GM21526 (cell line): ENCODE measurements around the gene ZNF688.

ENCODE experiments used
- ATAC-seq: cut with Tn5 transposase; IDR thresholded peaks from one replicate; pipeline ENCODE4 v1.9.1; 2021; ENCODE audit warnings: moderate library complexity; ENCODE audit not compliant: unreplicated experiment, low FRiP score

The ZNF688 gene

DNA sequence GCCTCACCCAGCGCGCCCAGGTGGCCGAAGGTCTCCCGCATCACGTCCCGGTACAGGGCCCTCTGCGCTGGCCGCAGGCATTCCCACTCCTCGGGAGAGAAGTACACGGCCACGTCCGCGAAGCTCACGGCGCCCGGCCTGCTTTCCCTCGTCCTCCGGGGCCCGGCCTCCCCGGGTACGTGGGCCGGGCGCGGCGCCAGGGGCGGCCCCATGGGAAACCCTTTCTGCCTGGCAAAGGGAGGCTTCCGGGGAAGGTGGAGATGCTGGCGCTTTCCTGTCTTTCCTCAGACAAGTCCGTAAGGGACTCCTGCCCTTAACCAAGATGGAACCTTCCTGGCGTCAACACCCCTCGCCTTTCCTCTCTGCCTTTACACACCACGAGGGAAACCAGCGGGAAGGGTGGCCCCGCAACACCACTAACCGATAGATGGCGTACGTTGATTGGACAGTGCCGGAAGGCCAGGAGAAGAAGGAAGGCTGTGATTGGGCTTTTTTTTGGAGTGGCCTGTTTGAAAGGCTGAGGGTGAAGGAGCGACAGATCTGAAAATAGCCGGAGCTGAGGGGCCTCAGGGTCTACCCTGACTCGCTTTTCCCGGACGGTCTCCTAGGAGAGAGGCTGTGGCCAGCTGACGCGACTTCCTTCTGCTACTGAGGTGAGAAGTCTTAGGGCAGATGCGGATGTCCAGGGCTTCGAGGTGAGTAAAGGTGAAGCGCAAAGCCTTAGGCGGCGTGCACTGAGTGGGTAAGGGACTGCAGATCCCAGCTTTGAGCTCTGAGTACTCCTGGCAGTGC is 14.1 kb upstream of the ZNF688 start, which contains the start of gene ZNF785:
Gene ZNF785 (minus strand): TSS at position 298 of the 792 bp plus-strand sequence. CDS start 86 bp downstream, at position 212.
- ATAC-seq, result peak; percentile 79

DNA sequence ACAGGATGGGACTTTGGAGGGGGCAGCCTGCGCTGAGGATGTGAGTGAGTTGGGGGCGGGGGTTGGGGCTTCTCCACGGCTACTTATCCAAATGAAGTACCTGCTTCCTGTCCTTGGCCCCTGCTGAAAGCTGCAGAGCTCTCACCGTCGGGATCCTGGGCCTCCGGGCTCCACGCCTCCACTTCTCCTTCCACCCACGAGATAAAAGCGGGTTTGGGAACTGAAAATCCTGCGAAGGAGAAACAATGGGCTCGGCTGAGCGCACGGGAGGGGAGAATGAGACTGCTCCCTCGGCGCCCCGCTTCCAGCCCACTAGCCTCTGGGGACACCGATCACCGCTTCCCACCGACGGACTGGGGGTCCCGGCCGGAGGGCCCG is 13.5 kb upstream of the ZNF688 start:
- ATAC-seq, result peak; percentile 26

DNA sequence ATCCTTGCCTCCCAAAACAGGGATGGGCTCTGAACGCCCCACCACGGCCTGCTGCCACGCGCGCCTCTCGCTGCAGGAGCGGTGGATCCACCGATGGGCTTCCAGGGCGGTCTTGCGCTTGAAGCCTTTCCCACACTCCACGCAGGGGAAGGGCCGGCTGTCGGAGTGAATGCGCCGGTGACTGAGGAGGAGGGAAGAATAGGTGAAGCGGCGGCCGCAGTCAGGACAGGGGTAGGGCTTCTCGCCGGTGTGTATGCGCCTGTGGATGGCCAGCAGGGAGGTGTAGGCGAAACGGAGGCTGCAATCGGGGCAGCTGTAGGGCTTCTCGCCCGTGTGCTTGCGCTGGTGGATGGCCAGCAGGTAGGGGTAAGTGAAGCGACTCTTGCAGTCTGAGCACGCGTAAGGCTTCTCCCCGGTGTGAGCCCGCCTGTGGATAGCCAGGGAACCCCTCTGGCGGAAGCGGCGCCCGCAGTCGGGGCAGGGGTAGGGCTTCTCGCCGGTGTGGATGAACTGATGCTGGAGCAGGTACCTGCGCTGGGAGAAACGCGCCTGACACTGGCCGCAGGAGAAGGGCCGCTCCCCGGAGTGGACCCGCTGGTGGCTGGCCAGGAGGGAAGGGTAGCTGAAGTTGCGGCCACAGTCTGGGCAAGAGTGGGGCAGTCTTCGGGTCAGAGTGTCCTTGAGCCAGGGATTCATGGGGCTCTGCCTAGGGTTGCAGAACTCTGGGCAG is 11.3 kb upstream of the ZNF688 start:
- no peak for ATAC-seq

DNA sequence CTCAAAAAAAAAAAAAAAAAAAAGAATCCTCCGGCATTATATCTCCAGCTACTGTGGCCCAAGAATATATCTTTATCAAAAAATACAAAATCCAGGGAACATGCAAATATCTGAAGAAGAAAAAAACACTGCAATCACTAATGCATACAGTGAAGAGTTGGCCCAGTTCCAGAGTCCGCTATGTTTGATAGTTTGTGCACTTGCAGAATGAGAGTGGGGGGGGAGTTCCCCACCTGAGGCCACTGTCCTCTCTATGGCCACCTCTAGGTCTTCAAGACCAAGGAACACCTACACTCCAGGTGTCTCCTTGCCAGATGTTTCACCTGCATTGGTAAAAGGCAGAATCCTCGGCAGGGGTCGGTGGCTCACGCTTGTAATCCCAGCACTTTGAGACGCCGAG is 9.9 kb upstream of the ZNF688 start:
- no peak for ATAC-seq

DNA sequence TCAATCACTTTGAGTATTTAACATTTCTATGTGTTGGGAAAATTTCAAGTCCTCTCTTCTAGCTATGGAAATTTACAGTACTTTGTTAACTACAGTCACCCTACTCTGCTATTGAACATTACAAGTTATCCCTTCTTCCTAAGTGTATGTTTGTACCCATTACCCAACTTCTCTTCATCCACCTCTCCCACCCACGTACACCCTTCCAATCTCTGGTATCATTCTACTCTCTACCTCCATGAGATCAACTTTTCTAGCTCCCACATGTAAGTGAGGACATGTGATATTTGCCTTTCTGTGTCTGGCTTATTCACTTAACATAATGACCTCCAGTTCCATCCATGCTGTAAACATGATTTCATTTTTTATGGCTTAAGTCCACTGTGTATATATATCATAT is 3.2 kb upstream of the ZNF688 start:
- no peak for ATAC-seq

DNA sequence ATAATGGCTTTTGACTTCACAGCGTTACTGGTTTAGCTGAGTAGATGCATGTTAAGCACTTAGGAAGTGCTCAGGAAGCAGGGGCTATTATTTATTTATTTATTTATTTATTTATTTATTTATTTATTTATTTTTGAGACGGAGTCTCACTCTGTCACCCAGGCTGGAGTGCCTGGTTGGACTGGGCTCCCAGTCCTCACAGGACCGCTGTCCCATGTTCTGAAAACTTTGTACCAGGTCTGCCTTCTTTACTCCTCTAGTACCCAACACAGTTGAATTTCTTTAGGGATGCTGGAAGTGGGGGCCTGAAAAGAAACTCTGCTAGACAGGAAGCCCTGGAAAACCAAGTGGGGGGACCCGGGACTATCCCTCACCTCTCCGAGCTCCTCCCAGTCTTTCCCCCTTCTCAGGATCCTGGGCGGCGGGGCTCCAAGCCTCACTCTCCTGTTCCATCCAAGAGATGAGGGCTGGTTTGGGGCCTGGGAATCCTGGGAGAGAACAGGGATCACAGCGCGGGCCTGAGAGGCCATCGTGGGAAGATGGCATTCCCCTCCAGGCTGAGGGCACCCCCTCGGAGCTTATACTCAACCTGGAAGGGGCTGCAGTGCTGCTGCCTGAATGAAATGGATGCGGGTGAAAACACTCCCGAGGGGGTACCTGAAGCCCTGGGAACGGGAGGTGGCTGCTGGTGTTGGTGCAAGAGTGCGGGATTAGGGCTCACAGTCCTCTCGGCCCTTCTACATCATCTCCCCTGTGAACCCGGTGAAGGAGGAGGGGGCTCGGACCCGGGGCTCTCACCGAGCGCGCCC is 674 bp downstream of the ZNF688 start:
- ATAC-seq, result no peak

DNA sequence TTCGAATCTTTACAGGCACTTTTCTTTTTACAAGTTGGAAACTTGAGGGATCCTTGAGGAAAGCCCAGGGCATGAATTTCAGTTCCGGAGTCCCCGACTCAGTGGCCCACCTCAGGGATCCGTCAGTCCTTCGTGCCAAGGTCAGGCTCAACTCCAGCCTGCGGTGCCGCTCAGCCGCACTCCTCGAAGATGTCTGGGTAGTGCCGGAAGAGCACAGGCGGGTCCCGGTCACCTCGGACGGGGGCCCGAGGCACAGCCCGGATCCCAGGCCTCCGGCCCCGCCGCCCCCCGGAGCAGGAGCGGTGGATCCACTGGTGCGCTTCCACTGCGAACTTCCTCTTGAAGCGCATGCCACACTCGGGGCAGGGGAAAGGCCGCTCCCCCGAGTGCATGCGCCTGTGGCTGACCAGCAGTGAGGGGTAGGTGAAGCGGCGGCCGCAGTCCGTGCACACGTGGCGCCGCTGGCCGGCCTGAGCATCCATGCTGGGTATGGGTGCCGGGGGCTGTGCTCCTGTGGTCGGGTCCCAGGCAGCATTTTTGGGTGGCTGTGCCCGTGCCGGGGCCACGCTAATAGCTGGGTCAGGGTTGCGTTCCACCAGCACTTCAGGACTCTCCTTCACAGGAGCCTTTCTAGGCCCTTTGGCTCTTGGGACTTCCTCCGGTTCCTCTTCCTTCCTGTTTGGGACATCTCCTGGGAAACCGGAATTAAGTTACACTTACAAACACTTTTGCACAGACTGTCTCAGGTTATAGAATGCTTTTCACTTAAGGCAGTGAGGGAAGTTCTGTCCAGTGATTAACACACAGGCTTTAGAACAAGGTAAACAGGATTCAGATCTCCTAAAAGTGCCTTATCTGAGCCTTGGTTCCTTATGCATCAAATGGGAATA is 1.5 kb downstream of the ZNF688 start:
- ATAC-seq, result no peak

DNA sequence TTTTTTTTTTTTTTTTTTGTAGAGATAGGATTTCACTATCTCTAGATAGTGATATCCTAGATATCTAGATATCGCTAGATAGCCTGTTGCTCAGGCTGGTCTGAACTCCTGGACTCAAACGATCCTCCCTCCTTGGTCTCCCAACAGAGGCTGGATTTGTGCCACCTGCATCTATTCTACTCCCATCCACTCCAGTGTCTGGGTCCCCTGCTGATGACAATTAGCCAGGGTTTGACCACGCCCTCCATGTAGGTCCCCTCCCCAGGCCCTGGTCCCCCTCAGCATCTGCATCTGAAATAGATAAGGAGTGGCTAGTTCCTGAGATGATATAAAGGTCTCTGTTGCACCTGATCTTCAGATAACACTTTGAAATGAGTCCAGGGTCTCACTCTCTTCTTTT is 2.2 kb downstream of the ZNF688 start:
- ATAC-seq, result no peak

DNA sequence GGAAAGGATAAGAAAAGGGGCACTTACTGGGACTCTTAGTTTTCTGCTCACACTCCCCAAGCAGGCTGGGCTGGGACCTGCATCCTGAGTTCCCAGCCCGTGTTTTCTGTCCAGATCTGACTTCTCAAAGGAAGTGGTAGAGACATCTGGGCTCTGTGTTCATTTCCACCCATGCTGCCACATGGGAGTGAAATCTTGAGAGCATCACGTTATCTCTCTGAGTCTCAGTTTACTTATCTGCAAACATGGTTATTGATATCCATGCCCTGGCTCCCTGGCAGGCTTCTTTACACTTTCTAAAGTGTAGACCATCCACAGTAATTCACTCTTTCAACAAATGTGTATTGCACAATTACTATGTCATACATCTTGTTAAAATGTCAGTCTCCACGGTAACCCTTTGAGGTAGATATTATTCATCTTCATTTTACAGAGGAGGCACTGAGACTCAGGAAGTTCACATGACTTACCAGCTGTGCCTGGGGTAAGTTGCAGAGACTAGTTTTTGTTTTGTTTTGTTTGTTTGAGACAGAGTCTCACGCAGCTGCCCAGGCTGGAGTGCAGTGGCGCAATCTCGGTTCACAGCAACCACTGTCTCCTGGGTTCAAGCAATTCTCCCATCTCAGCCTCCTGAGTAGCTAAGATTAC is 3.4 kb downstream of the ZNF688 start:
- no peak for ATAC-seq

DNA sequence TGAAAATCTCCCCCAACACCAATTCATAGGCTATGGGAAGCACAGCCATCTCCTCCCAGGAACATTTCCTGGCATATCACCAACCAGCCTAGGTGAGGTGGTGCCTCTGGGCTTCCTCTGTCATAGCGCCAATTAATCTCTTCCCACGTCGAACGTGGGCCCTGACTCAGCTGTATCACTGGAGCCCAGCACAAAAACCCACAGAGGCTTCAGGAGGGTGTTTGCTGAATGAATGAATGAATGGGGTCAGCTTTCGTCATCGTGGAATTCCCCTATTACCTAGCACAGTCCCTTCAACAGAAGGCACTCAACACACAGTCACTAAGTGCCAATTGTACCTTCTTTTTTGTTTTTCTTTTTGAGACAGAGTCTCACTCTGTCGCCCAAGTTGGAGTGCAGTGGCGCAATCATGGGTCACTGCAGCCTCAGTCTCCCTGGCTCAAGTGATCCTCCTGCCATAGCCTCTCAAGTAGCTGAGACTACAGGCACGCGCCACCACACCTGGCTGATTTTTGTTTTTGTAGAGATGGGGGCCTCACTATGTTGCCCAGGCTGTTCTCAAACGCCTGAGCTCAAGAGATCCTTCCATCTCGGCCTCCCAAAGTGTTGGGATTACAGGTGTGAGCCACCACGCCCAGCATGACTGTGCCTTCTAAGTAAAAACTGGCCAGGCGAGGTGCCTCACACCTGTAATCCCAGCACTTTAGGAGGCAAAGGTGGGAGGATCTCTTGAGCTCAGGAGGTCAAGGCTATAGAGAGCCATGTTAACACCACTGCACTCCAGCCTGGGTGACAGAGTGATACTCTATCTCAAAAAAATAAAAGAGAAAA is 4.1 kb downstream of the ZNF688 start:
- ATAC-seq, result no peak

DNA sequence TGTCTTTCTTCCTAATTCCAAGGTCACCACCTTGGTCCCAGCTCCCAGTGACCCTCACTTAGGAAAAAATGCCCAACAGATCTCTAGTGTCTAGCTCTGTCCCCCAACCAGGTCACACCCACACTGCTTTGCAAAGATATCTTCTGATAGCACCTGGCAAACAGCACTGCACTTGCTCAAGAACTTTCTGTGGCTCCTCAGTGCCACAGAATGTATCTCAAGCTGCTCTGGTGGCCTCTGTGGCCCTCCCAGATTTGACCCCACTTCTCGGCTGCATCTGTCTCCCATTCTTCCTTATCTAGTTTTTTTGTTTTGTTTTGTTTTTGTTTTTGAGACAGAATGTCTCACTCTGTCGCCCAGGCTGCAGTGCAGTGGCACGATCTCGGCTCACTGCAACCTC is 5.0 kb downstream of the ZNF688 start:
- ATAC-seq, result no peak

DNA sequence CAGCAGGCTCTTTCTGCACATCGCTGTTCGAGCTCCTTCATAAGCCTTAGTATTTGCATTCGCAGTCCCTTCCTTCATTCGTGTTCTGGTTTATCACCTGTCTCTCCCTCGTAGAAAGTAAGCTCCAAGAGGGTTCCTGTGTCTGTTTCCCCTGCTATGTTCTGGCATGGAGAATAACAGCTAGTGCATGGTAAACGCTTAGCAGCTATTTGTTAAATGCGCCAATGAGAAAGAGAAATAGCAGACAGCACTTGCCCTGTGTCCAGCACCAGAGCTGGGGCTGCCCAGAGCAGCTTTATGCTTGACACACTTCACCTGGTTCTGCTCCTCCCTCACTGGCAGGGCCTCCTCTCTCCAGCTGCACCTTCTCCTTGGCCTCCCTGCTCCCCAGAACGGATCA is 5.5 kb downstream of the ZNF688 start:
- no peak for ATAC-seq

DNA sequence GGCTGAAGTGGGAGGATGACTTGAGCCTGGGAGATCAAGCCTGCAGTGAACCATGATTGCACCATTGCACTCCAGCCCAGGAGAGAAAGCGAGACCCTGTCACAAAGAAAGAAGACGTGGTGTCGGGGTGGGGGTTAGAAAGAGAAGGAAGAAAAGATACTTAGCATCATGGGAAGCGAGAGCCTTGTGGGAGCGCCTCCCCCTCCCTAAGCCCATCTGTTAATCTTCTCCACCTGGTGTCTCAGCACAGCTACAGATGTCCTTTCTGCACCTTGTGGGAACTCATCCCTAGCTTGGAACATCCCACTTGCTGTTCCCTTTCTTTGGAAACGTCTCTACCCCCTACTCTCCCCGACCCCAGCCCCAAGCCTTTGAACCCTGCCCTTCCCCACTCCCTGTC is 6.0 kb downstream of the ZNF688 start:
- no peak for ATAC-seq

DNA sequence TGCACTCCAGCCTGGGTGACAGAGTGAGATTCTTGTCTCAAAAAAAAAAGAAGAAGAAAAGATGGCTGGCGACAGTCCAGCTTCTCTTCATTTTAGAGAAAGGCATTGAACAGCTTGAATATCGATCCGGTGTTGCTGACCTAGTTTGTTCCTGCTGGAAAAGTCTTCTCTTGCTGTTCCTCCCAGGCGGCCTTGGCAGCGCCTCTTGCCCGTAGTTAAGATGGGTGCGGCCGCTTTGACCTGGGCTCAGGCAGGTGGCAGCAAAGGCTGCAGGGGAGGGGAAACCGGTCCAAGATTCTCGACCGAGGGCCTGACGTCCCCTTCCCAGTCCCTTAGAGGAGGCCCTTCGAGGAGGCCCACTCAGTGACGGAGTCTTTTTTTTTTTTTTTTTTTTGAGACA is 9.5 kb downstream of the ZNF688 start:
- ATAC-seq, result no peak

DNA sequence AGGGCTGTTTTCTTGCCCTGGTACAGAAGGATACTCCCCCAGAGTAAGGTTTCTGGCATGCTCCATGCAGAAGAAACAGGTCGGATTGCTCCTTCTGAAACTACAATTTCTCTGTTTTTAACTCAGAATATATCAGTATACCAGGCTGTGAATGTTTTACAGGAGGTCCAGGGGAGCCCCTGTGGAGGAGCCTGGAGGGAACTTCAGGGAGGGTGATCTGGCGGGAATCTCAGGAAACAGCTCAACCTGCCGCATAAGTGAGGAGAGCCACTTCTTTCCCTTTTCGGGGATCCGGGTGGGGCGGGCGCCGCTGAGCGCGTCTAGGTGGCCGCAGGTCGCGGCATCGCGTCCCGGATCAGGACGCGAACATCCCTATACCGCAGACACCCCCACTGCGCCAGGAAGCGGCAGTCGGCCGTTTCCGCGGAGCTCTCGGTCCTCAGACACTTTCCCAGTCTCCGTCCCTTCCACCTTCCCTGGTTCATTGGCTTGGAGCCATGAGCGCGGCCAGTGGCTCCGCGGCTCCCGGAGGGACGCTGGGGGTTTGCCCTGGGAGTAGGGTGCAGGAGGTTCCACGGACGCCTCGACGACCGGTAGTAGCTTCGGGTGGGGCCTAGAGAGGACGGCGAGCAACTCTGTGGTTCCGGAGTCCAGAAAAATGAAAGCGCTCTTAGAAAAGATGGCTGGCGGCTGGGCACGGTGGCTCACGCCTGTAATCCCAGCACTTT is 10.3 kb downstream of the ZNF688 start:
- ATAC-seq, result no peak

DNA sequence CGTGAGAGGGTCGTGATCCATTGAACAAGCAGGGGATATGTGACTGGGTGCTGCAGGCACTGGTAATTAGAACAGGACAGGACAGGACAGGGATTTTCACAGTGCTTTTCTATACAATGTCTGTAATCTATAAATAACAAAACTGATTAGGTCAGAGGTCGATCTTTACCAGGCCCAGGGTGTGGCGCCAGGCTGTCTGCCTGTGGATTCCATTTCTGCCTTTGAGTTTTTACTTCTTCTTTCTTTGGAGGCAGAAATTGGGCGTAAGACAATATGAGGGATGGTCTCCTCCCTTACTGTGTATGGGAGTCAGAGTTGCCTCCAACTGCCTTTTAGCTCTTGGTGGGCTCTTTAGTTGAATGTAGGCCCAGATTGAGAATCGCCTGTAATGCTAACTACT is 11.8 kb downstream of the ZNF688 start:
- no peak for ATAC-seq

DNA sequence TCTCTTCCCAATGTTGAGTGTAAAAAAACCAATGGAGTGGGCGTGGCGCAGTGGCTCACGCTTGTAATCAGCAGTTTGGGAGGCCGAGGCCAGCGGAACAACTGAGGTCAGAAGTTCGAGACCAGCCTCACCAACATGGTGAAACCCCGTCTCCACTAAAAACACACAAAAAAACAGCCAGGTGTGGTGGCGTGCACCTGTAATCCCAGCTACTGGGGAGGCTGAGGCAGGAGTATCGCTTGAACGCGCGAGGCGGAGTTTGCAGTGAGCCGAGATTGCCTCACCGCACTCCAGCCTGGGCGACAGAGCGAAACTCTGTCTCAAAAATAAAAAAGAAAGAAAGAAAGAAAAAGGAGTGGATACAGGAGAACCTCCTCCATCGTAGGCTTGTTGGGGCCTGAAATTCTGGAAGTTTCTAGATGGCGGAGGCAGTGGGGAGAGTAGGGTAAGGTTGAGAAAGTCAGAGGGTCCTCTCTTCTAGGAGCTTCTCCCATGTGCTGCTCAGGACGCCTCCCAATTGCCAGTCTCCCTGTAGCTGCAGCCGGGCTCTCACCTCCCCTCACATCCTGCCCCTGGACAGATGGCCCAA is 12.6 kb downstream of the ZNF688 start:
- ATAC-seq, result no peak
